ENCODE results near the gene EPHB1.
"Not testable (repeated sequence)": the region's sequence is repeated elsewhere in the genome, so short reads cannot be mapped to it uniquely, and the experiment has no call there.

DNA sequence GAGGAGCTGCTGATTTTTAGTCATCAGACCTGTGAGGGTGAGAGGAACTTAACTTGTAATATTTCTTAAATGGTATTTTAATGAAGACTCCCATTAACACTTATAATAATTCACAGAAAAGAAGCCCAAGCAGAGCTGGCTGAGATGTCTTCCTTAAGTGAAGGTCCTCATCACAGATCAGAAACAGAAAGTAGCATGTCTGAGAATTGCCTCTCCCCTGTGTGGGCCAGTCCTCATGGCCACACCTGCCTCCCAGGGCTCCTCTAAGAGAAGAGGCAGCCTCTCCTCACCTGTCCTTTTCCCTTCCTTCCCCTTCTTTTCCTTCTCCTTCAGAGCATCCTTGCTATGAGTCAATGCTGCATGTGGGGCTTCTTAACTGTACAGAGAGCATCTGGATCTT lies 176.8 kb downstream of the EPHB1 start:
- TF ChIP-seq, protein P1, sequence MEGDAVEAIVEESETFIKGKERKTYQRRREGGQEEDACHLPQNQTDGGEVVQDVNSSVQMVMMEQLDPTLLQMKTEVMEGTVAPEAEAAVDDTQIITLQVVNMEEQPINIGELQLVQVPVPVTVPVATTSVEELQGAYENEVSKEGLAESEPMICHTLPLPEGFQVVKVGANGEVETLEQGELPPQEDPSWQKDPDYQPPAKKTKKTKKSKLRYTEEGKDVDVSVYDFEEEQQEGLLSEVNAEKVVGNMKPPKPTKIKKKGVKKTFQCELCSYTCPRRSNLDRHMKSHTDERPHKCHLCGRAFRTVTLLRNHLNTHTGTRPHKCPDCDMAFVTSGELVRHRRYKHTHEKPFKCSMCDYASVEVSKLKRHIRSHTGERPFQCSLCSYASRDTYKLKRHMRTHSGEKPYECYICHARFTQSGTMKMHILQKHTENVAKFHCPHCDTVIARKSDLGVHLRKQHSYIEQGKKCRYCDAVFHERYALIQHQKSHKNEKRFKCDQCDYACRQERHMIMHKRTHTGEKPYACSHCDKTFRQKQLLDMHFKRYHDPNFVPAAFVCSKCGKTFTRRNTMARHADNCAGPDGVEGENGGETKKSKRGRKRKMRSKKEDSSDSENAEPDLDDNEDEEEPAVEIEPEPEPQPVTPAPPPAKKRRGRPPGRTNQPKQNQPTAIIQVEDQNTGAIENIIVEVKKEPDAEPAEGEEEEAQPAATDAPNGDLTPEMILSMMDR (IDR thresholded peaks at IDR 0.05 in 2 of 3, conservative IDR thresholded peaks at IDR 0.05 in 1 of 3; ENCODE audit: borderline replicate concordance in 1 of 3, insufficient read depth in 1 of 3, low read depth in 2 of 3, low read length in 2 of 3) = not testable (repeated sequence)
- not testable (repeated sequence) for TF ChIP-seq POLR2A (IDR thresholded peaks at IDR 0.05; ENCODE audit: borderline replicate concordance, extremely low read depth, insufficient read depth, insufficient read length)

All from HCT116 (cell line).